WTC11 (cell line): ENCODE results near the gene CLEC16A. TPM values are rescaled to one million over a fixed set of nuclear protein-coding genes. Genes with fewer than 3 reads are reported as not detected.

Experiments used
- ATAC-seq: fragments of 200-7000 bp; cut with Tn5 transposase; 2 replicates; pipeline ENCODE4 v1.10.0; 2021; ENCODE audit warnings: mild to moderate bottlenecking, moderate library complexity
- CTCF ChIA-PET: fragments of 300-600 bp; sonication (Branson Sonifier 250); formaldehyde crosslinking; loops from one replicate; lab custom pipeline; 2021; ENCODE audit warnings: antibody characterized with exemption; lab: Charles Lee
- POLR2A ChIA-PET: fragments of 350-600 bp; sonication (Branson Sonifier 250); formaldehyde crosslinking; loops from one replicate; lab custom pipeline; 2021; ENCODE audit warnings: antibody characterized with exemption; lab: Charles Lee
- DNase-seq: peaks from one replicate; pipeline ENCODE4 v3.0.0; 2021; ENCODE audit warnings: low spot score
- H3K27ac Mint-ChIP-seq: 2 replicates; pipeline ENCODE4 v1.8.0; 2021; ENCODE audit warnings: mixed read lengths
- H3K27me3 Mint-ChIP-seq: 2 replicates; pipeline ENCODE4 v1.8.0; 2021; ENCODE audit warnings: low read depth, mild to moderate bottlenecking, moderate library complexity, mixed read lengths
- H3K36me3 Mint-ChIP-seq: 2 replicates; pipeline ENCODE4 v1.8.0; 2021; ENCODE audit warnings: mixed read lengths
- H3K4me1 Mint-ChIP-seq: 2 replicates; pipeline ENCODE4 v1.8.0; 2022; ENCODE audit warnings: mixed read lengths
- H3K4me3 Mint-ChIP-seq: 2 replicates; pipeline ENCODE4 v1.8.0; 2021; ENCODE audit warnings: mild to moderate bottlenecking, moderate library complexity, mixed read lengths
- H3K9me3 Mint-ChIP-seq: 2 replicates; pipeline ENCODE4 v1.8.0; 2021; ENCODE audit warnings: mixed read lengths
- ATF1 ChIP-seq: sonication (generic); formaldehyde crosslinking; IDR thresholded peaks from 2 replicates; pipeline ENCODE4 v1.8.1; 2023; ENCODE audit warnings: mild to moderate bottlenecking, moderate library complexity, missing genetic modification reagents
- ELF4 ChIP-seq: sonication (generic); formaldehyde crosslinking; IDR thresholded peaks from 2 replicates; pipeline ENCODE4 v1.8.1; 2022; ENCODE audit warnings: low read depth, mild to moderate bottlenecking, moderate library complexity, missing genetic modification reagents
- ESRRA ChIP-seq: sonication (generic); formaldehyde crosslinking; IDR thresholded peaks from 2 replicates; pipeline ENCODE4 v1.8.1; 2022; ENCODE audit warnings: mild to moderate bottlenecking, missing genetic modification reagents, borderline replicate concordance
- IRF1 ChIP-seq: sonication (generic); formaldehyde crosslinking; IDR thresholded peaks from 2 replicates; pipeline ENCODE4 v1.8.0; 2023; ENCODE audit warnings: missing genetic modification reagents
- RELA ChIP-seq: sonication (generic); formaldehyde crosslinking; IDR thresholded peaks from 2 replicates; pipeline ENCODE4 v1.8.1; 2022; ENCODE audit warnings: missing genetic modification reagents, mild to moderate bottlenecking, borderline replicate concordance
- SMAD3 ChIP-seq: sonication (generic); formaldehyde crosslinking; IDR thresholded peaks from 2 replicates; pipeline ENCODE4 v1.8.0; 2022; ENCODE audit warnings: missing genetic modification reagents, mild to moderate bottlenecking, borderline replicate concordance
- ZNF317 ChIP-seq: sonication (generic); formaldehyde crosslinking; IDR thresholded peaks from 2 replicates; pipeline ENCODE4 v1.8.1; 2023; ENCODE audit warnings: low read depth, mild to moderate bottlenecking, moderate library complexity, missing genetic modification reagents, borderline replicate concordance
- total RNA-seq: library from RNA; stranded (reverse); gene quantifications from 3 replicates; pipeline ENCODE4 v1.2.3, GENCODE V29; 2021
- TF ChIP-seq, protein P1 (sequence below): fragments of 250-450 bp; sonication (Bioruptor Pico); IDR thresholded peaks from 2 replicates; pipeline ENCODE4 v1.9.0; 2021; ENCODE audit warnings: mild to moderate bottlenecking, borderline replicate concordance
- TF ChIP-seq, protein P2 (sequence below): sonication (generic); formaldehyde crosslinking; IDR thresholded peaks from 2 replicates; pipeline ENCODE4 v1.8.0; 2022; ENCODE audit warnings: mild to moderate bottlenecking, missing genetic modification reagents
- TF ChIP-seq, protein P3 (sequence below): sonication (generic); formaldehyde crosslinking; IDR thresholded peaks from 2 replicates; pipeline ENCODE4 v1.8.1; 2022; ENCODE audit warnings: low read depth, mild to moderate bottlenecking, moderate library complexity, missing genetic modification reagents, borderline replicate concordance

Gene CLEC16A
- total RNA-seq, 1 experiment from 2014 or later = 14.4 TPM

- Mint-ChIP-seq H3K27me3 (no peaks in the 10 kb centered on the region; the same call in 1 of the 2 replicates), H3K9me3 (no peaks in the 10 kb centered on the region), H3K36me3 (no peaks in the 10 kb centered on the region), H3K4me1 (peaks cover 6% of the 10 kb centered on the region; the same call in 1 of the 2 replicates), H3K27ac (no peak overlapping the region), H3K4me3 (no peak overlapping the region)
- TF ChIP-seq ELF4 (CRISPR knock-in tag) = no peak
- TF ChIP-seq, protein P1, sequence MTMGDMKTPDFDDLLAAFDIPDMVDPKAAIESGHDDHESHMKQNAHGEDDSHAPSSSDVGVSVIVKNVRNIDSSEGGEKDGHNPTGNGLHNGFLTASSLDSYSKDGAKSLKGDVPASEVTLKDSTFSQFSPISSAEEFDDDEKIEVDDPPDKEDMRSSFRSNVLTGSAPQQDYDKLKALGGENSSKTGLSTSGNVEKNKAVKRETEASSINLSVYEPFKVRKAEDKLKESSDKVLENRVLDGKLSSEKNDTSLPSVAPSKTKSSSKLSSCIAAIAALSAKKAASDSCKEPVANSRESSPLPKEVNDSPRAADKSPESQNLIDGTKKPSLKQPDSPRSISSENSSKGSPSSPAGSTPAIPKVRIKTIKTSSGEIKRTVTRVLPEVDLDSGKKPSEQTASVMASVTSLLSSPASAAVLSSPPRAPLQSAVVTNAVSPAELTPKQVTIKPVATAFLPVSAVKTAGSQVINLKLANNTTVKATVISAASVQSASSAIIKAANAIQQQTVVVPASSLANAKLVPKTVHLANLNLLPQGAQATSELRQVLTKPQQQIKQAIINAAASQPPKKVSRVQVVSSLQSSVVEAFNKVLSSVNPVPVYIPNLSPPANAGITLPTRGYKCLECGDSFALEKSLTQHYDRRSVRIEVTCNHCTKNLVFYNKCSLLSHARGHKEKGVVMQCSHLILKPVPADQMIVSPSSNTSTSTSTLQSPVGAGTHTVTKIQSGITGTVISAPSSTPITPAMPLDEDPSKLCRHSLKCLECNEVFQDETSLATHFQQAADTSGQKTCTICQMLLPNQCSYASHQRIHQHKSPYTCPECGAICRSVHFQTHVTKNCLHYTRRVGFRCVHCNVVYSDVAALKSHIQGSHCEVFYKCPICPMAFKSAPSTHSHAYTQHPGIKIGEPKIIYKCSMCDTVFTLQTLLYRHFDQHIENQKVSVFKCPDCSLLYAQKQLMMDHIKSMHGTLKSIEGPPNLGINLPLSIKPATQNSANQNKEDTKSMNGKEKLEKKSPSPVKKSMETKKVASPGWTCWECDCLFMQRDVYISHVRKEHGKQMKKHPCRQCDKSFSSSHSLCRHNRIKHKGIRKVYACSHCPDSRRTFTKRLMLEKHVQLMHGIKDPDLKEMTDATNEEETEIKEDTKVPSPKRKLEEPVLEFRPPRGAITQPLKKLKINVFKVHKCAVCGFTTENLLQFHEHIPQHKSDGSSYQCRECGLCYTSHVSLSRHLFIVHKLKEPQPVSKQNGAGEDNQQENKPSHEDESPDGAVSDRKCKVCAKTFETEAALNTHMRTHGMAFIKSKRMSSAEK = no peak
- TF ChIP-seq SMAD3 (CRISPR knock-in tag) = no peak
- no peak for TF ChIP-seq ZNF317 (CRISPR knock-in tag)
- POLR2A ChIA-PET = no interaction called here
- DNase-seq (no peak), ATAC-seq (no peak)
- CTCF ChIA-PET = interaction anchor here (1.2 to 4.0 kb wide), 2 partner anchors 22 to 211 kb away, joined by 3 to 13 read pairs; no protein-coding TSS in a partner anchor
Measured at GRCh38 chr16:11160676-11161115, 216.3 kb downstream of the CLEC16A start.

DNA sequence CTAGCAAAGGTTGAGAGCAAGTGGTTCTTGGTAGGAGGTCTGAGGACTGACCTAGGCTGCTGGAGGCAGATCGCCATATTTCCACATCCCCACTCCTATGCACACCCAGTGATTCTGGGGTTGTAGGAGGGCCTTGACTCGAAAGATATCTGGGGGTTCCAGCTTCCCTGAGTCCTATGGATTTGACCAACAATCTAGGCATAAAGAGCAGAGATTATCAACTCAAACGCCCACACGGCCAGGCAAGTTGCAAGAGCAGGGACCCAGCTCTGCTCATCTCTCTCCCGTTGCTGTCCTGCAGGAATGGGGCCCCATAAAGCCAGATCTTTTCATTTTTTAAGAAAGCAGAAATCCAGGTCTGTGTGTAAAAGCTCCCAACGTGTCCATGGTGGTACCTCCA lies 217.1 kb downstream of the CLEC16A start:
- ATAC-seq (no peak), DNase-seq (no peak)
- POLR2A ChIA-PET = no interaction called here
- Mint-ChIP-seq H3K27ac (no peak overlapping the region), H3K36me3 (no peaks in the 10 kb centered on the region), H3K9me3 (no peaks in the 10 kb centered on the region), H3K4me3 (no peak overlapping the region), H3K4me1 (peaks cover 6% of the 10 kb centered on the region; the same call in 1 of the 2 replicates), H3K27me3 (no peaks in the 10 kb centered on the region; the same call in 1 of the 2 replicates)
- TF ChIP-seq, protein P2, sequence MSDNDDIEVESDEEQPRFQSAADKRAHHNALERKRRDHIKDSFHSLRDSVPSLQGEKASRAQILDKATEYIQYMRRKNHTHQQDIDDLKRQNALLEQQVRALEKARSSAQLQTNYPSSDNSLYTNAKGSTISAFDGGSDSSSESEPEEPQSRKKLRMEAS = no peak
- no peak for TF ChIP-seq ATF1 (CRISPR knock-in tag)
- TF ChIP-seq, protein P3, sequence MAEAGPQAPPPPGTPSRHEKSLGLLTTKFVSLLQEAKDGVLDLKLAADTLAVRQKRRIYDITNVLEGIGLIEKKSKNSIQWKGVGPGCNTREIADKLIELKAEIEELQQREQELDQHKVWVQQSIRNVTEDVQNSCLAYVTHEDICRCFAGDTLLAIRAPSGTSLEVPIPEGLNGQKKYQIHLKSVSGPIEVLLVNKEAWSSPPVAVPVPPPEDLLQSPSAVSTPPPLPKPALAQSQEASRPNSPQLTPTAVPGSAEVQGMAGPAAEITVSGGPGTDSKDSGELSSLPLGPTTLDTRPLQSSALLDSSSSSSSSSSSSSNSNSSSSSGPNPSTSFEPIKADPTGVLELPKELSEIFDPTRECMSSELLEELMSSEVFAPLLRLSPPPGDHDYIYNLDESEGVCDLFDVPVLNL (CRISPR knock-in tag) = no peak
- TF ChIP-seq RELA (CRISPR knock-in tag) = no peak
- CTCF ChIA-PET = interaction anchor here (1.0 to 4.0 kb wide), 3 partner anchors 22 to 210 kb away, joined by 3 to 13 read pairs (median 3); no protein-coding TSS in a partner anchor

DNA sequence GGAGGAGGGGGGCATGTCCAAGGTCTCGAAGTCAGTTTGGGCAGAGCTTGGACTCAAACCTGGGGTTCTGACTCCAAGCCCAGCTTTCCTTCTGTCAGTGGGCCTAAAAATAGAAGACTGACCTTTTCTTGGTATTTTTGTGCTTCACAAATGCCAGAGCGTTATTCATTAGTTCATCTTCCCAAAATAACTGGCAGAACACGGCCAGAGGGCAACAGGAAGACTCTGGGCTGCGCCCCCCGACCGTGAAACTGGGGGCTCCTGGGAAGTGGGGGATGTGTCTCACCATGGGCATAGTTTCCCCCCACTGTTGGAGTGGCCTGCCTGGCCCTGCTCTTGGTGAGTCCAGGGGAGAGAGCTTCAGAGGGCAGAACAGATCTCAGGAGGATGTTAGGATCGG lies 217.6 kb downstream of the CLEC16A start:
- ATAC-seq = no peak
- POLR2A ChIA-PET = no interaction called here
- no peak for TF ChIP-seq ESRRA (CRISPR knock-in tag)
- no peak for TF ChIP-seq IRF1 (CRISPR knock-in tag)
- Mint-ChIP-seq H3K4me1 (peaks cover 6% of the 10 kb centered on the region; the same call in 1 of the 2 replicates), H3K27ac (no peak overlapping the region), H3K4me3 (no peak overlapping the region), H3K9me3 (no peaks in the 10 kb centered on the region), H3K27me3 (no peaks in the 10 kb centered on the region; the same call in 1 of the 2 replicates), H3K36me3 (no peaks in the 10 kb centered on the region)
- CTCF ChIA-PET = interaction anchor here (1.0 to 4.0 kb wide), 3 partner anchors 21 to 210 kb away, joined by 3 to 13 read pairs (median 3); no protein-coding TSS in a partner anchor
- DNase-seq = no peak
